Ovary (tissue), 3 donors: ENCODE results near the gene STX18.

Experiments used
- CTCF ChIP-seq, 3 donors: fragments of 450-650 bp in 2 of 3; fragments of 200-600 bp in 1 of 3; IDR thresholded peaks; one replicate each; pipeline versions ENCODE4 v1.5.1 to v1.8.0; 2016 to 2022; ENCODE audit warnings: antibody characterized with exemption in 3 of 3, mild to moderate bottlenecking in 1 of 3
- EP300 ChIP-seq: sonication (generic); formaldehyde crosslinking; IDR thresholded peaks from one replicate; pipeline ENCODE4 v1.6.1; 2017; ENCODE audit warnings: antibody characterized with exemption
- POLR2A ChIP-seq: fragments of 450-650 bp; IDR thresholded peaks from one replicate; pipeline ENCODE4 v1.6.1; 2017; ENCODE audit warnings: antibody characterized with exemption, mild to moderate bottlenecking, moderate library complexity
- donor health status: DM: no; HTN: no; CAD: no.

GRCh38 chr4:4415806-4416805 lies 125.7 kb downstream of the STX18 start:
- TF ChIP-seq CTCF (IDR thresholded peaks at IDR 0.05): no peak
- no peak for TF ChIP-seq POLR2A
- TF ChIP-seq EP300: no peak
